Parathyroid adenoma (tissue), 2 donors: ENCODE measurements around the gene NAV2.

ENCODE experiments used
- H2AFZ ChIP-seq: fragments of 300-600 bp; sonication (generic); one replicate; pipeline ENCODE4 v1.7.0; 2017; ENCODE audit warnings: antibody characterized with exemption, mild to moderate bottlenecking
- H3K27ac ChIP-seq: fragments of 300-600 bp; sonication (generic); one replicate; pipeline ENCODE4 v1.7.0; 2017
- H3K27me3 ChIP-seq: fragments of 300-600 bp; sonication (generic); one replicate; pipeline ENCODE4 v1.7.0; 2017; ENCODE audit warnings: low read length; ENCODE audit not compliant: control insufficient read depth, insufficient read depth
- H3K36me3 ChIP-seq: fragments of 300-600 bp; sonication (generic); one replicate; pipeline ENCODE4 v1.7.0; 2017; ENCODE audit warnings: low read length; ENCODE audit not compliant: control insufficient read depth, insufficient read depth
- H3K4me1 ChIP-seq: fragments of 300-600 bp; sonication (generic); one replicate; pipeline ENCODE4 v1.7.0; 2017; ENCODE audit warnings: control low read depth
- H3K4me2 ChIP-seq: fragments of 300-600 bp; sonication (generic); one replicate; pipeline ENCODE4 v1.7.0; 2017; ENCODE audit warnings: low read length
- H3K4me3 ChIP-seq: fragments of 300-600 bp; sonication (generic); one replicate; pipeline ENCODE4 v1.7.0; 2017; ENCODE audit warnings: low read depth, low read length
- H3K79me2 ChIP-seq: fragments of 300-600 bp; sonication (generic); one replicate; pipeline ENCODE4 v1.7.0; 2017; ENCODE audit warnings: control low read depth
- H3K9ac ChIP-seq: fragments of 300-600 bp; sonication (generic); one replicate; pipeline ENCODE4 v1.7.0; 2017; ENCODE audit warnings: mild to moderate bottlenecking
- H3K9me3 ChIP-seq: fragments of 300-600 bp; sonication (generic); one replicate; pipeline ENCODE4 v1.7.0; 2017; ENCODE audit warnings: low read length; ENCODE audit not compliant: control insufficient read depth
- CTCF ChIP-seq: fragments of 300-600 bp; sonication (generic); IDR thresholded peaks from one replicate; pipeline ENCODE4 v1.7.0; 2017; ENCODE audit warnings: antibody characterized with exemption, mild to moderate bottlenecking
- donor health status: primary hyperparathyroidism.

NAV2 gene

GRCh38 chr11:19770277-19770676 is 57.6 kb downstream of the NAV2 start:
- no peaks in the 10 kb centered on the region for H3K4me1 ChIP-seq

GRCh38 chr11:19771463-19771862 is 58.8 kb downstream of the NAV2 start:
- Histone ChIP-seq H3K79me2 (no peaks in the 10 kb centered on the region), H3K27ac (no peak overlapping the region), H3K4me1 (no peaks in the 10 kb centered on the region), H3K4me3 (no peak overlapping the region), H3K27me3 (no peaks in the 10 kb centered on the region), H3K4me2 (no peak overlapping the region), H3K9ac (no peak overlapping the region), H2AFZ (no peak overlapping the region), H3K36me3 (no peaks in the 10 kb centered on the region), H3K9me3 (no peaks in the 10 kb centered on the region)
- TF ChIP-seq CTCF = no peak

More at GRCh38 chr11:19770277-19770676, 57.6 kb downstream of the NAV2 start:
- Histone ChIP-seq H3K36me3 (no peaks in the 10 kb centered on the region), H3K27ac (no peak overlapping the region), H3K9me3 (no peaks in the 10 kb centered on the region), H3K4me3 (no peak overlapping the region), H3K9ac (no peak overlapping the region), H3K4me2 (no peak overlapping the region), H3K79me2 (no peaks in the 10 kb centered on the region), H3K27me3 (no peaks in the 10 kb centered on the region), H2AFZ (no peak overlapping the region)
- TF ChIP-seq CTCF = no peak

- no peak for TF ChIP-seq CTCF
- Histone ChIP-seq H3K4me1 (no peaks in the 10 kb centered on the region), H3K4me3 (no peak overlapping the region), H3K36me3 (no peaks in the 10 kb centered on the region), H2AFZ (no peak overlapping the region), H3K27me3 (no peaks in the 10 kb centered on the region), H3K79me2 (no peaks in the 10 kb centered on the region), H3K9me3 (no peaks in the 10 kb centered on the region), H3K9ac (no peak overlapping the region), H3K27ac (no peak overlapping the region), H3K4me2 (no peak overlapping the region)
Measured at GRCh38 chr11:19772480-19772879, 59.8 kb downstream of the NAV2 start.

DNA sequence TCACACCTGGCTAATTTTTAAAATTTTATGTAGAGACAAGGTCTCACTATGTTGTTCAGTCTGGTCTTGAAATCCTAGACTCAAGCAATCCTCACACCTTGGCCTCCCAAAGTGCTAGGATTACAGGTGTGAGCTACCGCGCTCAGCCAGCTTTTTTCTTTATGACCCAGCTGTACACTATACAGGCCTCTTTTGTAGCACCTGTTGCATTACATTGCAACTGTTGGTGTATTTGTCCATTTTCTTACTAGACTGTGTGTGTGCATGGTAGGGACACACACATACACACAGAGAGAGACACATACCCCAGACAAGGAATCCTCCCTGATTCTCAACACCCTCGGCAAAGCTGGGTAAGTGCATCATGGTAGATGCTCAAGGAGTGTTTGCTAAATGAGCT is 61.7 kb downstream of the NAV2 start:
- TF ChIP-seq CTCF = no peak
- no peaks in the 10 kb centered on the region for H3K9me3 ChIP-seq
- no peak overlapping the region for H3K9ac ChIP-seq
- H3K4me1 ChIP-seq = no peaks in the 10 kb centered on the region
- H3K4me3 ChIP-seq = no peak overlapping the region
- no peak overlapping the region for H3K27ac ChIP-seq
- H3K4me2 ChIP-seq = no peak overlapping the region
- H2AFZ ChIP-seq = no peak overlapping the region
- H3K79me2 ChIP-seq = no peaks in the 10 kb centered on the region
- no peaks in the 10 kb centered on the region for H3K36me3 ChIP-seq
- no peaks in the 10 kb centered on the region for H3K27me3 ChIP-seq

- Histone ChIP-seq H3K4me3 (no peak overlapping the region), H3K79me2 (no peaks in the 10 kb centered on the region), H3K4me1 (no peaks in the 10 kb centered on the region), H3K27me3 (no peaks in the 10 kb centered on the region), H2AFZ (no peak overlapping the region), H3K36me3 (no peaks in the 10 kb centered on the region), H3K9me3 (no peaks in the 10 kb centered on the region), H3K27ac (no peak overlapping the region), H3K9ac (no peak overlapping the region), H3K4me2 (no peak overlapping the region)
- no peak for TF ChIP-seq CTCF
Measured at GRCh38 chr11:19774817-19775580, 62.4 kb downstream of the NAV2 start.
